ENCODE data around the gene KLHL29. TPM values are rescaled to one million over a fixed set of nuclear protein-coding genes. Genes with fewer than 3 reads are reported as not detected.

Gene KLHL29
- total RNA-seq, 1 experiment from 2014 or later, result 2.4 TPM

- no CpG with 5 or more reads among the region's 26 CpGs for WGBS (ENCODE audit: extremely low coverage, insufficient read length, low lambda C conversion rate)
- Histone ChIP-seq H3K27me3 (ENCODE audit: insufficient read depth, low read length) (no peaks in the 10 kb centered on the region), H3K4me2 (ENCODE audit: insufficient read depth, insufficient read length, low read length) (no peak overlapping the region)
These were observed 35.3 kb downstream of the KLHL29 start for GRCh38 chr2:23420091-23420839.

More at GRCh38 chr2:23420091-23420839, 35.3 kb downstream of the KLHL29 start:
- H2AK5ac ChIP-seq (ENCODE audit: insufficient read length, low read length), result no peak overlapping the region
- H3K27ac ChIP-seq (ENCODE audit: insufficient read length, low read depth, low read length), result no peak overlapping the region
- H2BK15ac ChIP-seq (ENCODE audit: low read depth, low read length), result no peak overlapping the region
- no peaks in the 10 kb centered on the region for H3K9me3 ChIP-seq (ENCODE audit: control insufficient read depth, low read depth, low read length)
- no peak overlapping the region for H3K4me3 Mint-ChIP-seq
- no peaks in the 10 kb centered on the region for H3K36me3 Mint-ChIP-seq (ENCODE audit: insufficient read depth in 1 of 3, low read depth in 3 of 3)
- no peak overlapping the region for H2BK12ac ChIP-seq (ENCODE audit: insufficient read length, low read depth, low read length)
- H3K9ac ChIP-seq (ENCODE audit: extremely low read depth, insufficient read length, low read length), result no peak overlapping the region
- H3K79me2 ChIP-seq (ENCODE audit: insufficient read depth, low read length), result no peaks in the 10 kb centered on the region
- H3K27me3 Mint-ChIP-seq (ENCODE audit: low read depth), result peaks cover 6% of the 10 kb centered on the region
- H3K9me3 Mint-ChIP-seq, result no peaks in the 10 kb centered on the region
- peak overlapping the region in 1 of 3 experiments; percentile 17; a peak in 3 of 7 replicates for H3K27ac Mint-ChIP-seq
- H4K5ac ChIP-seq (ENCODE audit: insufficient read length, low read depth, low read length), result no peak overlapping the region
- H2BK120ac ChIP-seq (ENCODE audit: low read depth, low read length, poor library complexity, severe bottlenecking), result no peak overlapping the region
- no peak overlapping the region for H3T11ph ChIP-seq (ENCODE audit: low read length)
- no peak overlapping the region for H3K4ac ChIP-seq (ENCODE audit: low read depth, low read length)
- no peak overlapping the region for H3K18ac ChIP-seq (ENCODE audit: insufficient read length, low read depth, low read length)
- no peak overlapping the region for H4K8ac ChIP-seq (replicated peaks; ENCODE audit: insufficient read length, low read depth, low read length)
- H3K56ac ChIP-seq (ENCODE audit: insufficient read length, low read depth, low read length), result no peak overlapping the region
- H3K4me1 ChIP-seq (ENCODE audit: insufficient read depth, low read length), result no peaks in the 10 kb centered on the region; the same call in 1 of the 2 replicates
- no peak overlapping the region for H3K14ac ChIP-seq (ENCODE audit: insufficient read depth, low read length)
- H4K91ac ChIP-seq (ENCODE audit: insufficient read length, low read depth, low read length), result no peak overlapping the region
- TF ChIP-seq, protein P1, sequence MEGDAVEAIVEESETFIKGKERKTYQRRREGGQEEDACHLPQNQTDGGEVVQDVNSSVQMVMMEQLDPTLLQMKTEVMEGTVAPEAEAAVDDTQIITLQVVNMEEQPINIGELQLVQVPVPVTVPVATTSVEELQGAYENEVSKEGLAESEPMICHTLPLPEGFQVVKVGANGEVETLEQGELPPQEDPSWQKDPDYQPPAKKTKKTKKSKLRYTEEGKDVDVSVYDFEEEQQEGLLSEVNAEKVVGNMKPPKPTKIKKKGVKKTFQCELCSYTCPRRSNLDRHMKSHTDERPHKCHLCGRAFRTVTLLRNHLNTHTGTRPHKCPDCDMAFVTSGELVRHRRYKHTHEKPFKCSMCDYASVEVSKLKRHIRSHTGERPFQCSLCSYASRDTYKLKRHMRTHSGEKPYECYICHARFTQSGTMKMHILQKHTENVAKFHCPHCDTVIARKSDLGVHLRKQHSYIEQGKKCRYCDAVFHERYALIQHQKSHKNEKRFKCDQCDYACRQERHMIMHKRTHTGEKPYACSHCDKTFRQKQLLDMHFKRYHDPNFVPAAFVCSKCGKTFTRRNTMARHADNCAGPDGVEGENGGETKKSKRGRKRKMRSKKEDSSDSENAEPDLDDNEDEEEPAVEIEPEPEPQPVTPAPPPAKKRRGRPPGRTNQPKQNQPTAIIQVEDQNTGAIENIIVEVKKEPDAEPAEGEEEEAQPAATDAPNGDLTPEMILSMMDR (conservative IDR thresholded peaks at IDR 0.05), result no peak
- H3K23me2 ChIP-seq (ENCODE audit: insufficient read length, low read depth, low read length, poor library complexity, severe bottlenecking), result no peaks in the 10 kb centered on the region
- H3K23ac ChIP-seq (ENCODE audit: insufficient read length, low read depth, low read length), result no peak overlapping the region
- H2BK5ac ChIP-seq (ENCODE audit: insufficient read length, low read length), result no peak overlapping the region
- no peak overlapping the region for H2BK20ac ChIP-seq (ENCODE audit: low read depth, low read length, poor library complexity, severe bottlenecking)
- H4K20me1 ChIP-seq (ENCODE audit: control insufficient read depth, insufficient read depth, insufficient read length), result no peaks in the 10 kb centered on the region
- no peak overlapping the region for H2AFZ ChIP-seq (ENCODE audit: low read length)
- H3K4me1 Mint-ChIP-seq, result peaks cover 11 to 24% of the 10 kb centered on the region in 2 experiments
- no peak for DNase-seq
- no peaks in the 10 kb centered on the region for H3K79me1 ChIP-seq (ENCODE audit: insufficient read depth, low read depth, low read length, poor library complexity, severe bottlenecking)
